ENCODE results near the gene BYSL. TPM values are rescaled to one million over a fixed set of nuclear protein-coding genes. Genes with fewer than 3 reads are reported as not detected.

Gene BYSL
- total and polyA plus RNA-seq, 8 donors = 1.8 to 65.2 (median 10.6) TPM; not detected in 1

GRCh38 chr6:41894366-41895299, 26.7 kb upstream of the BYSL start:
- TF ChIP-seq POLR2AphosphoS5 (IDR thresholded peaks at IDR 0.05) (no peak), POLR2A (IDR thresholded peaks at IDR 0.05) (no peak), EP300 (IDR thresholded peaks at IDR 0.05) (no peak)
- TF ChIP-seq, protein P1, sequence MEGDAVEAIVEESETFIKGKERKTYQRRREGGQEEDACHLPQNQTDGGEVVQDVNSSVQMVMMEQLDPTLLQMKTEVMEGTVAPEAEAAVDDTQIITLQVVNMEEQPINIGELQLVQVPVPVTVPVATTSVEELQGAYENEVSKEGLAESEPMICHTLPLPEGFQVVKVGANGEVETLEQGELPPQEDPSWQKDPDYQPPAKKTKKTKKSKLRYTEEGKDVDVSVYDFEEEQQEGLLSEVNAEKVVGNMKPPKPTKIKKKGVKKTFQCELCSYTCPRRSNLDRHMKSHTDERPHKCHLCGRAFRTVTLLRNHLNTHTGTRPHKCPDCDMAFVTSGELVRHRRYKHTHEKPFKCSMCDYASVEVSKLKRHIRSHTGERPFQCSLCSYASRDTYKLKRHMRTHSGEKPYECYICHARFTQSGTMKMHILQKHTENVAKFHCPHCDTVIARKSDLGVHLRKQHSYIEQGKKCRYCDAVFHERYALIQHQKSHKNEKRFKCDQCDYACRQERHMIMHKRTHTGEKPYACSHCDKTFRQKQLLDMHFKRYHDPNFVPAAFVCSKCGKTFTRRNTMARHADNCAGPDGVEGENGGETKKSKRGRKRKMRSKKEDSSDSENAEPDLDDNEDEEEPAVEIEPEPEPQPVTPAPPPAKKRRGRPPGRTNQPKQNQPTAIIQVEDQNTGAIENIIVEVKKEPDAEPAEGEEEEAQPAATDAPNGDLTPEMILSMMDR (IDR thresholded peaks at IDR 0.05) = no peak
- intact Hi-C loops (cut with DNase I; ENCODE audit: low total_unique reads) = no loop called here
- peak overlapping the region; percentile 71 to 81 (median 74) for H3K4me3 ChIP-seq
- H3K36me3 ChIP-seq = no peaks in the 10 kb centered on the region
- peak; percentile 27 to 42 for DNase-seq
- H3K9me3 ChIP-seq = no peaks in the 10 kb centered on the region
- H3K4me1 ChIP-seq = peaks cover 5 to 35% (median 25%) of the 10 kb centered on the region in 4 donors
- WGBS, 5 donors = 1 to 2% (median 2%) methylated on average over 44 to 56 of the region's 56 CpGs
- H3K27me3 ChIP-seq = no peaks in the 10 kb centered on the region
- peak overlapping the region in 4 of 5 donors; percentile 80 to 89 (median 88) for H3K27ac ChIP-seq

DNA sequence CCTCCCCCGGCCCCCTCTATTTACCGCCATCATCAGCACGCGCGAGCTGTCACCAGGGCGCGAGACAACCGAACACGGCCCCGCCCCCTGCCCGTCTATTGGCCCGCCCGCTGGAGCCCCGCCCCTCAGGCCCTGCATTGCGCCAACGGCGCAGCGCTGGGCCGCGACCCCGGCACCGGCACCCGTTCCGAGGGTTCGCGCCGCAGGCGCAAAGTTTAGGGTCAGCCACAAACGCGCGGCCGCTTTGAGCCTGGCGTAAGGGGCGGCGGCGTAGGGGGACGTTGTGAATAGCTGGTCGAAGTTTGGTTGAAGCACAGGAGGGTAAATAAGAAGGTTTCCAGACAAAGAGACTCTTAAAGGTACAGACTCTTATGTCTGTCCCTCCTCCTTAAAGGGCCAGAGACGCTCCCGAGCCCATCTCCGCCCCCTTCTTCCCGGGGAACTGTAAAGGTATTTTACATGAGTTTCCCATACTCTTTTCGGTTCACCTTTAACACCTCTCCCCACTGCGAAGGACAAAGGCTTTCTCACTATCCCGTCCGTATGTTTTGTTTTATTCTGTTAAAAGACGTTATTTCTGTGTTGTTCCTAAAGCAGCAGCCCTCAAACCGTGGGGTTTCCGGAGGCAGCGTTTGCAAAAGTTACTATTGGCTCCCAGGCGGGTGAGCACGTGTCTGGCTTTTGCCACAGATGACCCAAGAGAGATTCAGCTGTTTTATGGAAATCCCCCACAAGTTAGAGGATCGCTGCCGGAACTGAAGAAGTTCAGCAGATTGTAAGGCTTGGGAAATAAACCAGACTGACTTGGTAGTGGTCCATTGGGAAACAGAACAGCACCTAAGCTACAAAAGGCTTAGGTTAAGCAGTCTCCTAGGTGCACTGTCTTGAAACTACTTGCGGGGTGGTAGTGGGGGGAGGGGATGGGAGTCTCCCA, 25.7 kb upstream of the BYSL start, which contains the start of gene USP49:
Gene USP49 (minus strand): TSS at position 76 of the 934 bp plus-strand sequence. CDS start 88,392 bp downstream, outside the sequence.
- peak; percentile 91 to 97 for DNase-seq
- 1 to 2% (median 1%) methylated on average over 55 of the region's 55 CpGs for WGBS, 5 donors
- intact Hi-C loops (cut with DNase I; ENCODE audit: low total_unique reads) = no loop called here
- Histone ChIP-seq H3K9me3 (no peaks in the 10 kb centered on the region), H3K4me3 (peak within 1 kb of the TSS; percentile 71 to 81 (median 74)), H3K27me3 (no peaks in the 10 kb centered on the region), H3K27ac (peak within 1 kb of the TSS; percentile 80 to 96 (median 89)), H3K36me3 (peaks cover 0 to 3% (median 0%) of the 10 kb centered on the region in 4 donors), H3K4me1 (peaks cover 5 to 35% (median 25%) of the 10 kb centered on the region in 4 donors)
- TF ChIP-seq POLR2AphosphoS5 (IDR thresholded peaks at IDR 0.05) (peak in 2 of 3 donors; percentile 8 to 16), POLR2A (IDR thresholded peaks at IDR 0.05) (no peak)

DNA sequence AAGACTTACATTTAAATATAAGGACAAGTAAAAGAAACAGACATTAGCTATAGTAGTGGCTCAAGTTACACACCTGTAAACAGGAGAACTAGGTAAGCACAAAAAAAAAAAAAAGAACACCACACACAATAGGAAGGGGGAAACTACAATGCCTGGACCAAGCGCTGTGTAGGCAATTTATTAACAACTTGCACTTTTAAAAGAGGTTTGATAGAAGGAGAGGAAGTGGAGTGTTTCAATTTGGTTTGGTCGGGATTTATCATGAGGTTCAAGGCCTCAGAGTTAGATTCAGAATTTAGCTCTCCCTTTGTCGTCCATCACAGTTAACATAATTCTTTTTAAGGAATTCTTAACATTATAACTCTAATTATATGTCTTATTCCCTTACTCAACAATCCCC, 25.0 kb upstream of the BYSL start:
- intact Hi-C loops (cut with DNase I; ENCODE audit: low total_unique reads) = no loop called here
- no peak for DNase-seq
- Histone ChIP-seq H3K27ac (peak overlapping the region in 4 of 5 donors; percentile 80 to 89 (median 88)), H3K36me3 (peaks cover 0 to 3% (median under 1%) of the 10 kb centered on the region in 4 donors), H3K27me3 (no peaks in the 10 kb centered on the region), H3K4me3 (peak overlapping the region in 3 of 4 donors; percentile 71 to 74 (median 73)), H3K4me1 (peaks cover 5 to 35% (median 25%) of the 10 kb centered on the region in 4 donors), H3K9me3 (no peaks in the 10 kb centered on the region)
- TF ChIP-seq POLR2AphosphoS5 (IDR thresholded peaks at IDR 0.05) (no peak), POLR2A (IDR thresholded peaks at IDR 0.05) (no peak), EP300 (IDR thresholded peaks at IDR 0.05) (no peak)
- TF ChIP-seq, protein P1 (IDR thresholded peaks at IDR 0.05) = no peak
- WGBS, 5 donors = 40 to 54% (median 47%) methylated on average over 3 of the region's 3 CpGs

DNA sequence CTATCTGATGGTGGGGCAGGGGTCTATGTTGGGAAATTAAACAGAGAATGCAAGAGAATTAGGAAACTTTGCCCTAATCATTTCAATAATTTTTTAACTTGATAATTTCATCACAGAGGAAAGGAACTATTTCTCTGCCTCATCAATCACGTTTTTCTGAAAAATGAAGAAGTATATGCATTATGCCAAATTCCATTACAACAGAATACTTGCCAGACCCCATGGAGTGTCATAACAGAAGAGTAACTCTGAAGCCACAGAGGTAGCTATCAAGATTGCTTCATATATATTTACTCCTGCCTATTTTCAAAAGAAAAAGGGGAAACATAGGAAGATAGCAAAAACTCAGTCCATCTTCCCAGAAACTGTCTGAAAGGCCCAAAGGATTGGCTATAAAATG, 20.4 kb upstream of the BYSL start:
- no peak overlapping the region for H3K27ac ChIP-seq
- peaks cover 9 to 34% (median 30%) of the 10 kb centered on the region in 4 donors for H3K36me3 ChIP-seq
- no peaks in the 10 kb centered on the region for H3K9me3 ChIP-seq
- H3K4me3 ChIP-seq = no peak overlapping the region
- peaks cover 4 to 10% (median 9%) of the 10 kb centered on the region in 4 donors for H3K4me1 ChIP-seq
- 80 to 90% (median 83%) methylated on average over 1 of the region's 1 CpG for WGBS, 5 donors
- intact Hi-C loops (cut with DNase I; ENCODE audit: low total_unique reads) = no loop called here
- no peak for DNase-seq
- TF ChIP-seq EP300 (IDR thresholded peaks at IDR 0.05) = no peak
- no peak for TF ChIP-seq POLR2AphosphoS5 (IDR thresholded peaks at IDR 0.05)
- TF ChIP-seq POLR2A (IDR thresholded peaks at IDR 0.05) = no peak
- TF ChIP-seq, protein P1 (IDR thresholded peaks at IDR 0.05) = no peak
- H3K27me3 ChIP-seq = no peaks in the 10 kb centered on the region

Data from stomach (tissue), 9 donors.